Medulla oblongata (tissue), 1 donor: ENCODE data around the gene PPA1.
"Not testable (repeated sequence)": the region's sequence is repeated elsewhere in the genome, so short reads cannot be mapped to it uniquely, and the experiment has no call there.

Experiments
- DNase-seq: peaks from one replicate; pipeline ENCODE4 v3.0.0-alpha.2; 2015; ENCODE audit errors: extremely low spot score

PPA1 gene

GRCh38 chr10:70233109-70233938 is at the start of gene PPA1:
PPA1 (minus strand) TSS chr10:70233429; CDS start chr10:70233327, 102 bp downstream.
- DNase-seq = peak; percentile 99

GRCh38 chr10:70281609-70282008 is 48.4 kb upstream of the PPA1 start:
- no peak for DNase-seq

GRCh38 chr10:70280099-70280498 is 46.9 kb upstream of the PPA1 start:
- no peak for DNase-seq

GRCh38 chr10:70277396-70278030 is 44.3 kb upstream of the PPA1 start:
- DNase-seq = no peak

GRCh38 chr10:70274643-70275042 is 41.4 kb upstream of the PPA1 start:
- DNase-seq = peak; percentile 89

GRCh38 chr10:70272925-70273316 is 39.7 kb upstream of the PPA1 start:
- DNase-seq = no peak

- DNase-seq = no peak
Observed at GRCh38 chr10:70271996-70272924, 39.0 kb upstream of the PPA1 start.

- no peak for DNase-seq
Observed at GRCh38 chr10:70270952-70271351, 37.7 kb upstream of the PPA1 start.

GRCh38 chr10:70269741-70270140 is 36.5 kb upstream of the PPA1 start:
- DNase-seq = no peak

- DNase-seq = no peak
Observed at GRCh38 chr10:70268376-70268775, 35.1 kb upstream of the PPA1 start.

- no peak for DNase-seq
Observed at GRCh38 chr10:70267161-70267933, 34.1 kb upstream of the PPA1 start.

GRCh38 chr10:70266701-70267100 is 33.5 kb upstream of the PPA1 start:
- DNase-seq = no peak

GRCh38 chr10:70266056-70266455 is 32.8 kb upstream of the PPA1 start:
- no peak for DNase-seq

- no peak for DNase-seq
Observed at GRCh38 chr10:70265032-70265689, 31.9 kb upstream of the PPA1 start.

- no peak for DNase-seq
Observed at GRCh38 chr10:70260734-70261133, 27.5 kb upstream of the PPA1 start.

GRCh38 chr10:70260259-70260658 is 27.0 kb upstream of the PPA1 start:
- no peak for DNase-seq

GRCh38 chr10:70258216-70258615 is 25.0 kb upstream of the PPA1 start:
- DNase-seq = no peak

GRCh38 chr10:70257816-70258215 is 24.6 kb upstream of the PPA1 start:
- DNase-seq = not testable (repeated sequence)

GRCh38 chr10:70256463-70256862 is 23.2 kb upstream of the PPA1 start:
- DNase-seq = no peak

GRCh38 chr10:70255329-70256299 is 22.4 kb upstream of the PPA1 start:
- DNase-seq = peak; percentile 52
